Panc1 (cell line): ENCODE measurements around the gene GYG2. TPM values are rescaled to one million over a fixed set of nuclear protein-coding genes. Genes with fewer than 3 reads are reported as not detected.

Experiments used
- ATAC-seq: fragments of 200-7000 bp; cut with Tn5 transposase; 2 replicates; pipeline ENCODE4 v1.9.1; 2020; ENCODE audit warnings: mild to moderate bottlenecking, moderate library complexity
- BruUV-seq: library from RNA; stranded (reverse); fragments of 400-500 nt; replicated peaks from 2 replicates; lab custom pipeline; 2021; lab: Mats Ljungman, UMichigan
- CTCF ChIA-PET: fragments of 300-600 bp; sonication (Branson Sonifier 250); formaldehyde crosslinking; loops from one replicate; lab custom pipeline; 2022; ENCODE audit warnings: antibody characterized with exemption; lab: Charles Lee
- POLR2A ChIA-PET: fragments of 300-600 bp; sonication (Branson Sonifier 250); formaldehyde crosslinking; loops from one replicate; lab custom pipeline; 2022; ENCODE audit warnings: antibody characterized with exemption; lab: Charles Lee
- DNase-seq: peaks from one replicate; pipeline ENCODE4 v3.0.0-alpha.2; 2010; ENCODE audit warnings: low read depth, low spot score
- H3K27ac ChIP-seq: 2 replicates; pipeline ENCODE4 v1.5.1; 2011; ENCODE audit warnings: mild to moderate bottlenecking, low read length, inconsistent platforms
- H3K27me3 ChIP-seq: fragments of 200-500 bp; sonication (Bioruptor generic); 2 replicates; pipeline ENCODE4 v1.6.0; 2014; ENCODE audit warnings: low read length, inconsistent platforms; ENCODE audit not compliant: control insufficient read depth, insufficient read depth
- H3K36me3 ChIP-seq: fragments of 200-500 bp; sonication (Bioruptor generic); 2 replicates; pipeline ENCODE4 v1.5.1; 2014; ENCODE audit warnings: inconsistent platforms, mild to moderate bottlenecking, low read length, moderate library complexity; ENCODE audit not compliant: control insufficient read depth, insufficient read depth
- H3K4me1 ChIP-seq: 2 replicates; pipeline ENCODE4 v1.5.1; 2011; ENCODE audit warnings: inconsistent platforms, mild to moderate bottlenecking, low read length, moderate library complexity; ENCODE audit not compliant: control insufficient read depth, insufficient read depth
- H3K4me3 ChIP-seq, 2 experiments: 2 replicates each; pipeline ENCODE4 v1.5.1; 2011 to 2012; ENCODE audit warnings: low read depth in 2 of 2, low read length in 2 of 2, mild to moderate bottlenecking in 2 of 2, inconsistent platforms in 1 of 2, moderate library complexity in 1 of 2
- H3K9me3 ChIP-seq: fragments of 200-500 bp; sonication (Bioruptor generic); 2 replicates; pipeline ENCODE4 v1.5.1; 2014; ENCODE audit warnings: low read depth, mild to moderate bottlenecking, inconsistent platforms, low read length, moderate library complexity; ENCODE audit not compliant: control insufficient read depth, insufficient read depth
- POLR2AphosphoS5 ChIP-seq: IDR thresholded peaks from 2 replicates; pipeline ENCODE4 v1.6.1; 2012; ENCODE audit warnings: mild to moderate bottlenecking, low read depth, low read length, moderate library complexity
- SIN3A ChIP-seq: IDR thresholded peaks from 2 replicates; pipeline ENCODE4 v1.6.1; 2012; ENCODE audit warnings: low read depth, mild to moderate bottlenecking, low read length, moderate library complexity, borderline replicate concordance; ENCODE audit not compliant: insufficient read depth
- TCF7L2 ChIP-seq: IDR thresholded peaks from 2 replicates; pipeline ENCODE4 v1.6.1; 2011; ENCODE audit warnings: mild to moderate bottlenecking, low read depth, low read length, inconsistent platforms
- in situ Hi-C: cut with HindIII; loops from 2 replicates; pipeline ENCODE4 v1.10.0; 2016; ENCODE audit warnings: low sequenced_read_pairs, low pct_unique_long_range_greater_than_20kb
- intact Hi-C: fragments of 100-400 bp; cut with micrococcal nuclease; formaldehyde crosslinking; loops from one replicate; pipeline ENCODE4 v1.10.0; 2022; ENCODE audit not compliant: unreplicated experiment
- total RNA-seq: library from RNA; stranded (reverse); gene quantifications from one replicate; pipeline ENCODE4 v1.2.1, GENCODE V29; 2021; ENCODE audit not compliant: unreplicated experiment
- TF ChIP-seq, protein P1 (sequence below): fragments of 450-650 bp; IDR thresholded peaks from 2 replicates; pipeline ENCODE4 v1.5.1; 2017; ENCODE audit warnings: mild to moderate bottlenecking
- TF ChIP-seq, protein P2 (sequence below), 2 experiments: IDR thresholded peaks; 2 replicates each; pipeline ENCODE4 v1.6.1; 2011 to 2012; ENCODE audit warnings: low read depth in 2 of 2, control low read depth in 1 of 2, low read length in 1 of 2, mild to moderate bottlenecking in 1 of 2, moderate library complexity in 1 of 2; ENCODE audit not compliant: insufficient read depth in 1 of 2

GYG2 gene
- total RNA-seq, 1 experiment from 2014 or later: 0.85 TPM

DNA sequence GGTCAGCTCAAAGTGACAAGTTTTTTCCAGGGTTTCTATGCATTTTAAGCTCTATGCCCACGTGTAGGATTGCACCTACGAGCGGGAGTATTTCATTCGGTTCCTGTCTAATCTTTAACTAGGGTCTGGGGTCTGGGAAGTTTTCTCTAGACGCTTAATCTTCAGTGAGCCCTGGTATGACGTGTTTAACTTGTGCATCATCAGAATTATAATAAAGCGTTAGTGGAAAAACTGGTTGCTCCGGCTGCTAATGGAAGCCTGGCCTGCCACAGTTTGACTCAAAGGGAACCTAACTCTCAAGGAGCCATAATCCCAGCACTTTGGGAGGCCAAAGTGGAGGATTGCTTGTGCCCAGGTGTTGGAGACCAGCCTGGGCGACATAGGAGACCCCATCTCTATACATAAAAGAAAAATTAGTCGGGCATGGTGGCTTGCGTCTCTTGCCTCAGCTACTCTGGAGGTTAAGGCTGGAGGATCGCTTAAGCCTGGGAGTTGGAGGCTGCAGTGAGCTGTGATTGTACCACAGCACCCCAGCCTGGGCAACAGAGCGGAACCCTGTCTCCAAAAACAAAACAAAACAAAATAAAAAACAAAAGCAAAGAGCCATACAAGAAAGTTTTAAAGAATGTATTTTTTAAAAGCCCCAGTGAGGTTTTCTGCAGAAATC is 70.2 kb downstream of the GYG2 start:
- POLR2A ChIA-PET: no interaction called here
- DNase-seq: no peak

DNA sequence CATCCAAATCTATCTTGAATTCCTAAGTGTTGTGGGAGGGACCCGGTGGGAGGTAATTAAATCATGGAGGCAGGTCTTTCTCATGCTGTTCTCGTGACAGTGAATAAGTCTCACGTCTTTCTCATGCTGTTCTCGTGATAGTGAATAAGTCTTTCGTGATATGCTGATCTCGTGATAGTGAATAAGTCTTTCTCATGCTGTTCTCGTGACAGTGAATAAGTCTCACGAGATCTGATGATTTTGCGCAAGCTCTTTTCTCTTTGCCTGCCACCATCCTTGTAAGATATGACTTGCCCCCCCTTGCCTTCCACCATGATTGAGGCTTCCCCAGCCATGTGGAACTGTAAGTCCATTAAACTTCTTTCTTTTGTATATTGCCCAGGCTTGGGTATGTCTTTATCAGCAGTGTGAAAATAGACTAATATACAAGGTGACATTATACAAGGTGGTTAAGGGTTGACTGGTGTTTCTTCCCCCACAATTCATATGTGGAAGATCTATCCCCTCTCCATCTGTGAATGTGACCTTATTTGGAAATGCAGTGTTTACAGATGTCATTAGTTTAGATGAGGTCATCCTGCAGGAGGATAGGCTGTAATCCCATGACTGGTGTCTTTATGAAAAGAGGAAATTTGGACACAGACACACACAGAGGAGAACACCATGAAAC is 72.8 kb downstream of the GYG2 start:
- ATAC-seq: no peak
- in situ Hi-C loops (no loop called here), intact Hi-C loops (no loop called here)
- DNase-seq: no peak
- H3K27me3 ChIP-seq: no peaks in the 10 kb centered on the region
- no peaks in the 10 kb centered on the region for H3K36me3 ChIP-seq
- no peak overlapping the region for H3K27ac ChIP-seq
- no peaks in the 10 kb centered on the region for H3K9me3 ChIP-seq
- ChIA-PET CTCF (no interaction called here), POLR2A (no interaction called here)
- TF ChIP-seq TCF7L2 (no peak), POLR2AphosphoS5 (no peak), SIN3A (no peak)
- TF ChIP-seq, protein P1, sequence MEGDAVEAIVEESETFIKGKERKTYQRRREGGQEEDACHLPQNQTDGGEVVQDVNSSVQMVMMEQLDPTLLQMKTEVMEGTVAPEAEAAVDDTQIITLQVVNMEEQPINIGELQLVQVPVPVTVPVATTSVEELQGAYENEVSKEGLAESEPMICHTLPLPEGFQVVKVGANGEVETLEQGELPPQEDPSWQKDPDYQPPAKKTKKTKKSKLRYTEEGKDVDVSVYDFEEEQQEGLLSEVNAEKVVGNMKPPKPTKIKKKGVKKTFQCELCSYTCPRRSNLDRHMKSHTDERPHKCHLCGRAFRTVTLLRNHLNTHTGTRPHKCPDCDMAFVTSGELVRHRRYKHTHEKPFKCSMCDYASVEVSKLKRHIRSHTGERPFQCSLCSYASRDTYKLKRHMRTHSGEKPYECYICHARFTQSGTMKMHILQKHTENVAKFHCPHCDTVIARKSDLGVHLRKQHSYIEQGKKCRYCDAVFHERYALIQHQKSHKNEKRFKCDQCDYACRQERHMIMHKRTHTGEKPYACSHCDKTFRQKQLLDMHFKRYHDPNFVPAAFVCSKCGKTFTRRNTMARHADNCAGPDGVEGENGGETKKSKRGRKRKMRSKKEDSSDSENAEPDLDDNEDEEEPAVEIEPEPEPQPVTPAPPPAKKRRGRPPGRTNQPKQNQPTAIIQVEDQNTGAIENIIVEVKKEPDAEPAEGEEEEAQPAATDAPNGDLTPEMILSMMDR: no peak
- TF ChIP-seq, protein P2, sequence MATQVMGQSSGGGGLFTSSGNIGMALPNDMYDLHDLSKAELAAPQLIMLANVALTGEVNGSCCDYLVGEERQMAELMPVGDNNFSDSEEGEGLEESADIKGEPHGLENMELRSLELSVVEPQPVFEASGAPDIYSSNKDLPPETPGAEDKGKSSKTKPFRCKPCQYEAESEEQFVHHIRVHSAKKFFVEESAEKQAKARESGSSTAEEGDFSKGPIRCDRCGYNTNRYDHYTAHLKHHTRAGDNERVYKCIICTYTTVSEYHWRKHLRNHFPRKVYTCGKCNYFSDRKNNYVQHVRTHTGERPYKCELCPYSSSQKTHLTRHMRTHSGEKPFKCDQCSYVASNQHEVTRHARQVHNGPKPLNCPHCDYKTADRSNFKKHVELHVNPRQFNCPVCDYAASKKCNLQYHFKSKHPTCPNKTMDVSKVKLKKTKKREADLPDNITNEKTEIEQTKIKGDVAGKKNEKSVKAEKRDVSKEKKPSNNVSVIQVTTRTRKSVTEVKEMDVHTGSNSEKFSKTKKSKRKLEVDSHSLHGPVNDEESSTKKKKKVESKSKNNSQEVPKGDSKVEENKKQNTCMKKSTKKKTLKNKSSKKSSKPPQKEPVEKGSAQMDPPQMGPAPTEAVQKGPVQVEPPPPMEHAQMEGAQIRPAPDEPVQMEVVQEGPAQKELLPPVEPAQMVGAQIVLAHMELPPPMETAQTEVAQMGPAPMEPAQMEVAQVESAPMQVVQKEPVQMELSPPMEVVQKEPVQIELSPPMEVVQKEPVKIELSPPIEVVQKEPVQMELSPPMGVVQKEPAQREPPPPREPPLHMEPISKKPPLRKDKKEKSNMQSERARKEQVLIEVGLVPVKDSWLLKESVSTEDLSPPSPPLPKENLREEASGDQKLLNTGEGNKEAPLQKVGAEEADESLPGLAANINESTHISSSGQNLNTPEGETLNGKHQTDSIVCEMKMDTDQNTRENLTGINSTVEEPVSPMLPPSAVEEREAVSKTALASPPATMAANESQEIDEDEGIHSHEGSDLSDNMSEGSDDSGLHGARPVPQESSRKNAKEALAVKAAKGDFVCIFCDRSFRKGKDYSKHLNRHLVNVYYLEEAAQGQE (IDR thresholded peaks at IDR 0.05; ENCODE audit: insufficient read depth in 1 of 2, low read depth in 2 of 2, low read length in 1 of 2): no peak
- H3K4me1 ChIP-seq: no peaks in the 10 kb centered on the region
- no TSS peak for BruUV-seq
- no peak overlapping the region for H3K4me3 ChIP-seq

More for the DNA sequence above, 70.2 kb downstream of the GYG2 start:
- intact Hi-C loops (no loop called here), in situ Hi-C loops (no loop called here)
- no peak for ATAC-seq
- Histone ChIP-seq H3K9me3 (no peaks in the 10 kb centered on the region), H3K4me3 (no peak overlapping the region), H3K4me1 (no peaks in the 10 kb centered on the region), H3K27me3 (no peaks in the 10 kb centered on the region), H3K27ac (no peak overlapping the region), H3K36me3 (no peaks in the 10 kb centered on the region)
- CTCF ChIA-PET: no interaction called here
- TF ChIP-seq, protein P2 (IDR thresholded peaks at IDR 0.05; ENCODE audit: insufficient read depth in 1 of 2, low read depth in 2 of 2, low read length in 1 of 2): no peak
- no peak for TF ChIP-seq SIN3A
- no peak for TF ChIP-seq POLR2AphosphoS5
- no TSS peak for BruUV-seq
